WTC11 (cell line): ENCODE data around the gene RGCC. TPM values are rescaled to one million over a fixed set of nuclear protein-coding genes. Genes with fewer than 3 reads are reported as not detected.

Experiments
- ATAC-seq: fragments of 200-7000 bp; cut with Tn5 transposase; 2 replicates; pipeline ENCODE4 v1.10.0; 2021; ENCODE audit warnings: mild to moderate bottlenecking, moderate library complexity
- CTCF ChIA-PET: fragments of 300-600 bp; sonication (Branson Sonifier 250); formaldehyde crosslinking; loops from one replicate; lab custom pipeline; 2021; ENCODE audit warnings: antibody characterized with exemption; lab: Charles Lee
- POLR2A ChIA-PET: fragments of 350-600 bp; sonication (Branson Sonifier 250); formaldehyde crosslinking; loops from one replicate; lab custom pipeline; 2021; ENCODE audit warnings: antibody characterized with exemption; lab: Charles Lee
- DNase-seq: peaks from one replicate; pipeline ENCODE4 v3.0.0; 2021; ENCODE audit warnings: low spot score
- H3K27ac Mint-ChIP-seq: 2 replicates; pipeline ENCODE4 v1.8.0; 2021; ENCODE audit warnings: mixed read lengths
- H3K27me3 Mint-ChIP-seq: 2 replicates; pipeline ENCODE4 v1.8.0; 2021; ENCODE audit warnings: low read depth, mild to moderate bottlenecking, moderate library complexity, mixed read lengths
- H3K36me3 Mint-ChIP-seq: 2 replicates; pipeline ENCODE4 v1.8.0; 2021; ENCODE audit warnings: mixed read lengths
- H3K4me1 Mint-ChIP-seq: 2 replicates; pipeline ENCODE4 v1.8.0; 2022; ENCODE audit warnings: mixed read lengths
- H3K4me3 Mint-ChIP-seq: 2 replicates; pipeline ENCODE4 v1.8.0; 2021; ENCODE audit warnings: mild to moderate bottlenecking, moderate library complexity, mixed read lengths
- H3K9me3 Mint-ChIP-seq: 2 replicates; pipeline ENCODE4 v1.8.0; 2021; ENCODE audit warnings: mixed read lengths
- ATF1 ChIP-seq: sonication (generic); formaldehyde crosslinking; IDR thresholded peaks from 2 replicates; pipeline ENCODE4 v1.8.1; 2023; ENCODE audit warnings: mild to moderate bottlenecking, moderate library complexity, missing genetic modification reagents
- CREB1 ChIP-seq: sonication (generic); formaldehyde crosslinking; IDR thresholded peaks from 2 replicates; pipeline ENCODE4 v1.8.0; 2023; ENCODE audit warnings: mild to moderate bottlenecking, missing genetic modification reagents
- ESRRA ChIP-seq: sonication (generic); formaldehyde crosslinking; IDR thresholded peaks from 2 replicates; pipeline ENCODE4 v1.8.1; 2022; ENCODE audit warnings: mild to moderate bottlenecking, missing genetic modification reagents, borderline replicate concordance
- HMGA2 ChIP-seq: fragments of 250-450 bp; sonication (Bioruptor Pico); IDR thresholded peaks from 2 replicates; pipeline ENCODE4 v1.4.0; 2021; ENCODE audit warnings: mild to moderate bottlenecking, moderate library complexity
- MYBL2 ChIP-seq: sonication (generic); formaldehyde crosslinking; IDR thresholded peaks from 2 replicates; pipeline ENCODE4 v1.8.1; 2023; ENCODE audit warnings: mild to moderate bottlenecking, moderate library complexity, missing genetic modification reagents
- SOX15 ChIP-seq: fragments of 250-450 bp; sonication (Bioruptor Pico); IDR thresholded peaks from 2 replicates; pipeline ENCODE4 v1.9.0; 2021; ENCODE audit warnings: mild to moderate bottlenecking
- SP1 ChIP-seq: sonication (generic); formaldehyde crosslinking; conservative IDR thresholded peaks from 2 replicates; pipeline ENCODE4 v1.8.1; 2022; ENCODE audit warnings: missing genetic modification reagents
- ZNF219 ChIP-seq: sonication (generic); formaldehyde crosslinking; IDR thresholded peaks from 2 replicates; pipeline ENCODE4 v1.8.0; 2023; ENCODE audit warnings: missing genetic modification reagents, mild to moderate bottlenecking, borderline replicate concordance
- ZNF232 ChIP-seq: sonication (generic); formaldehyde crosslinking; IDR thresholded peaks from 2 replicates; pipeline ENCODE4 v1.8.0; 2022; ENCODE audit warnings: mild to moderate bottlenecking, missing genetic modification reagents
- ZNF423 ChIP-seq: fragments of 250-450 bp; sonication (Bioruptor Pico); IDR thresholded peaks from 2 replicates; pipeline ENCODE4 v2.1.2; 2022; ENCODE audit warnings: mild to moderate bottlenecking, moderate library complexity
- total RNA-seq: library from RNA; stranded (reverse); gene quantifications from 3 replicates; pipeline ENCODE4 v1.2.3, GENCODE V29; 2021
- TF ChIP-seq, protein P1 (sequence below): fragments of 250-450 bp; sonication (Bioruptor Pico); IDR thresholded peaks from 2 replicates; pipeline ENCODE4 v1.8.0; 2021; ENCODE audit warnings: mild to moderate bottlenecking
- TF ChIP-seq, protein P2 (sequence below): sonication (generic); formaldehyde crosslinking; IDR thresholded peaks from 2 replicates; pipeline ENCODE4 v1.8.1; 2023; ENCODE audit warnings: mild to moderate bottlenecking, missing genetic modification reagents, moderate library complexity
- TF ChIP-seq, protein P3 (sequence below): sonication (generic); formaldehyde crosslinking; IDR thresholded peaks from 2 replicates; pipeline ENCODE4 v1.8.0; 2022; ENCODE audit warnings: mild to moderate bottlenecking, missing genetic modification reagents
- TF ChIP-seq, protein P4 (sequence below): fragments of 250-450 bp; sonication (Bioruptor Pico); conservative IDR thresholded peaks from 2 replicates; pipeline ENCODE4 v1.9.0; 2021; ENCODE audit warnings: mild to moderate bottlenecking
- TF ChIP-seq, protein P5 (sequence below): sonication (generic); formaldehyde crosslinking; IDR thresholded peaks from 2 replicates; pipeline ENCODE4 v1.8.1; 2022; ENCODE audit warnings: low read depth, mild to moderate bottlenecking, moderate library complexity, missing genetic modification reagents, borderline replicate concordance
- TF ChIP-seq, protein P6 (sequence below): sonication (generic); formaldehyde crosslinking; IDR thresholded peaks from 2 replicates; pipeline ENCODE4 v1.8.0; 2023; ENCODE audit warnings: missing genetic modification reagents
- TF ChIP-seq, protein P7 (sequence below): sonication (generic); formaldehyde crosslinking; IDR thresholded peaks from 2 replicates; pipeline ENCODE4 v1.8.1; 2023; ENCODE audit warnings: mild to moderate bottlenecking, missing genetic modification reagents, moderate library complexity
- TF ChIP-seq, protein P8 (sequence below): sonication (generic); formaldehyde crosslinking; IDR thresholded peaks from 2 replicates; pipeline ENCODE4 v1.8.1; 2022; ENCODE audit warnings: missing genetic modification reagents, borderline replicate concordance
- TF ChIP-seq, protein P9 (sequence below): fragments of 250-450 bp; sonication (Bioruptor Pico); IDR thresholded peaks from 2 replicates; pipeline ENCODE4 v1.9.0; 2021; ENCODE audit warnings: moderate library complexity, mild to moderate bottlenecking, inconsistent platforms, borderline replicate concordance

The RGCC gene
- total RNA-seq, 1 experiment from 2014 or later = 0.48 TPM

DNA sequence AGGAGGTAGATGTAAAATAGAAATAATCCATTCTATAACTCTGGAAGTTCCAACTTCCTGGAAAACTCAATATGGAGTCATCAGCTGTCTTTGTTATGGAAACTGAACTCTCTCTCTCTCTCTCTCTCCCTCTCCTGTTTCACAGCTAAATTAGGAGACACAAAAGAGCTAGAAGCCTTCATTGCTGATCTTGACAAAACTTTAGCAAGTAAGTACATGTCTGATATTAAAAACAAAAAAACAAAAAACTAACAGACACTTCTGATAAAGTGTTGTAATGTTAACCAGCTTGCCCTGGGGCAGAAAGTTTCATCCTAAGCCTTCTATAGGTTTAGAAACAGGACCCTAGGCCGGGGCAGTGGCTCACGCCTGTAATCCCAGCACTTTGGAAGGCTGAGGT is 11.3 kb downstream of the RGCC start:
- POLR2A ChIA-PET = no interaction called here
- H3K4me3 Mint-ChIP-seq = no peak overlapping the region
- CTCF ChIA-PET = interaction anchor here (0.8 kb wide), 1 partner anchor 9 kb away, joined by 3 read pairs; no protein-coding TSS in a partner anchor
- peaks cover 10% of the 10 kb centered on the region for H3K4me1 Mint-ChIP-seq
- H3K9me3 Mint-ChIP-seq = 0 out of 2 replicates have a peak, but pooled peaks cover 5% of the 10 kb centered on the region
- TF ChIP-seq MYBL2 (CRISPR knock-in tag) = no peak
- no peak for TF ChIP-seq ESRRA (CRISPR knock-in tag)
- TF ChIP-seq, protein P1, sequence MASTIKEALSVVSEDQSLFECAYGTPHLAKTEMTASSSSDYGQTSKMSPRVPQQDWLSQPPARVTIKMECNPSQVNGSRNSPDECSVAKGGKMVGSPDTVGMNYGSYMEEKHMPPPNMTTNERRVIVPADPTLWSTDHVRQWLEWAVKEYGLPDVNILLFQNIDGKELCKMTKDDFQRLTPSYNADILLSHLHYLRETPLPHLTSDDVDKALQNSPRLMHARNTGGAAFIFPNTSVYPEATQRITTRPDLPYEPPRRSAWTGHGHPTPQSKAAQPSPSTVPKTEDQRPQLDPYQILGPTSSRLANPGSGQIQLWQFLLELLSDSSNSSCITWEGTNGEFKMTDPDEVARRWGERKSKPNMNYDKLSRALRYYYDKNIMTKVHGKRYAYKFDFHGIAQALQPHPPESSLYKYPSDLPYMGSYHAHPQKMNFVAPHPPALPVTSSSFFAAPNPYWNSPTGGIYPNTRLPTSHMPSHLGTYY (CRISPR knock-in tag) = no peak
- TF ChIP-seq, protein P2, sequence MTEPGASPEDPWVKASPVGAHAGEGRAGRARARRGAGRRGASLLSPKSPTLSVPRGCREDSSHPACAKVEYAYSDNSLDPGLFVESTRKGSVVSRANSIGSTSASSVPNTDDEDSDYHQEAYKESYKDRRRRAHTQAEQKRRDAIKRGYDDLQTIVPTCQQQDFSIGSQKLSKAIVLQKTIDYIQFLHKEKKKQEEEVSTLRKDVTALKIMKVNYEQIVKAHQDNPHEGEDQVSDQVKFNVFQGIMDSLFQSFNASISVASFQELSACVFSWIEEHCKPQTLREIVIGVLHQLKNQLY (CRISPR knock-in tag) = no peak
- TF ChIP-seq, protein P3, sequence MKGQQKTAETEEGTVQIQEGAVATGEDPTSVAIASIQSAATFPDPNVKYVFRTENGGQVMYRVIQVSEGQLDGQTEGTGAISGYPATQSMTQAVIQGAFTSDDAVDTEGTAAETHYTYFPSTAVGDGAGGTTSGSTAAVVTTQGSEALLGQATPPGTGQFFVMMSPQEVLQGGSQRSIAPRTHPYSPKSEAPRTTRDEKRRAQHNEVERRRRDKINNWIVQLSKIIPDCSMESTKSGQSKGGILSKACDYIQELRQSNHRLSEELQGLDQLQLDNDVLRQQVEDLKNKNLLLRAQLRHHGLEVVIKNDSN (CRISPR knock-in tag) = no peak
- TF ChIP-seq, protein P4, sequence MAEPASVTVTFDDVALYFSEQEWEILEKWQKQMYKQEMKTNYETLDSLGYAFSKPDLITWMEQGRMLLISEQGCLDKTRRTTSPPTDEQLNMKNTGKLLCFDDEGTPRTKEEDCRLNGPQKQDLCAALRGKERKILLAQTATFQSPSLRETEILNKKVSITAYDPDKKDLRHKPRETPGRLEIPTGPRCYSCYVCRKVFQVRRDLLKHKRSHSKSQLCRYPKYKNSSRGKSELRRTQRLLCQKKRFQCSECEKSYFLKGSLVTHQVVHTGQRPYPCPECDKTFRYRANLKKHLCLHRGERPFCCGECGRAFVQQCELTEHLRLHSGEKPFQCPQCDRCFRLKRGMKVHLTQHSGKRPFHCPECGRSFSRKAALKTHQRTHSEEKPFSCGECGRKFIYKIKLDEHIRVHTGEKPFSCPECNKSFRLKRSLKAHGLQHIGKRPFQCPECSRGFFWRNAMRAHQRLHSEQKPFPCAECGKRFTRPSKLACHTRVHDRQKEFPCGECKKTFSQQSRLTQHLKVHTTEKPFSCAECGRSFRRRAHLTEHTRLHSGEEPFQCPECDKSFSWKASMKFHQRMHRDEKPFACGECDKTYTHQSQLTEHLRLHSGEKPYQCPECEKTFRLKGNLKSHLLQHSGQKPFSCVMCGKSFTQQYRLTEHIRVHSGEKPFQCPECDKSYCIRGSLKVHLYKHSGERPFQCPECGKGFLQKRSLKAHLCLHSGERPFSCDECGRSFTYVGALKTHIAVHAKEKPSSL (CRISPR knock-in tag) = no peak
- TF ChIP-seq, protein P5, sequence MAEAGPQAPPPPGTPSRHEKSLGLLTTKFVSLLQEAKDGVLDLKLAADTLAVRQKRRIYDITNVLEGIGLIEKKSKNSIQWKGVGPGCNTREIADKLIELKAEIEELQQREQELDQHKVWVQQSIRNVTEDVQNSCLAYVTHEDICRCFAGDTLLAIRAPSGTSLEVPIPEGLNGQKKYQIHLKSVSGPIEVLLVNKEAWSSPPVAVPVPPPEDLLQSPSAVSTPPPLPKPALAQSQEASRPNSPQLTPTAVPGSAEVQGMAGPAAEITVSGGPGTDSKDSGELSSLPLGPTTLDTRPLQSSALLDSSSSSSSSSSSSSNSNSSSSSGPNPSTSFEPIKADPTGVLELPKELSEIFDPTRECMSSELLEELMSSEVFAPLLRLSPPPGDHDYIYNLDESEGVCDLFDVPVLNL = no peak
- TF ChIP-seq ZNF423 (CRISPR knock-in tag) = no peak
- no peak for TF ChIP-seq SP1
- TF ChIP-seq, protein P6, sequence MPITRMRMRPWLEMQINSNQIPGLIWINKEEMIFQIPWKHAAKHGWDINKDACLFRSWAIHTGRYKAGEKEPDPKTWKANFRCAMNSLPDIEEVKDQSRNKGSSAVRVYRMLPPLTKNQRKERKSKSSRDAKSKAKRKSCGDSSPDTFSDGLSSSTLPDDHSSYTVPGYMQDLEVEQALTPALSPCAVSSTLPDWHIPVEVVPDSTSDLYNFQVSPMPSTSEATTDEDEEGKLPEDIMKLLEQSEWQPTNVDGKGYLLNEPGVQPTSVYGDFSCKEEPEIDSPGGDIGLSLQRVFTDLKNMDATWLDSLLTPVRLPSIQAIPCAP (CRISPR knock-in tag) = no peak
- no peak for TF ChIP-seq ATF1
- no peak for TF ChIP-seq ZNF219
- TF ChIP-seq, protein P7, sequence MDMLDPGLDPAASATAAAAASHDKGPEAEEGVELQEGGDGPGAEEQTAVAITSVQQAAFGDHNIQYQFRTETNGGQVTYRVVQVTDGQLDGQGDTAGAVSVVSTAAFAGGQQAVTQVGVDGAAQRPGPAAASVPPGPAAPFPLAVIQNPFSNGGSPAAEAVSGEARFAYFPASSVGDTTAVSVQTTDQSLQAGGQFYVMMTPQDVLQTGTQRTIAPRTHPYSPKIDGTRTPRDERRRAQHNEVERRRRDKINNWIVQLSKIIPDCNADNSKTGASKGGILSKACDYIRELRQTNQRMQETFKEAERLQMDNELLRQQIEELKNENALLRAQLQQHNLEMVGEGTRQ (CRISPR knock-in tag) = no peak
- TF ChIP-seq ZNF232 (CRISPR knock-in tag) = no peak
- TF ChIP-seq SOX15 = no peak
- TF ChIP-seq HMGA2 (CRISPR knock-in tag) = no peak
- TF ChIP-seq, protein P8, sequence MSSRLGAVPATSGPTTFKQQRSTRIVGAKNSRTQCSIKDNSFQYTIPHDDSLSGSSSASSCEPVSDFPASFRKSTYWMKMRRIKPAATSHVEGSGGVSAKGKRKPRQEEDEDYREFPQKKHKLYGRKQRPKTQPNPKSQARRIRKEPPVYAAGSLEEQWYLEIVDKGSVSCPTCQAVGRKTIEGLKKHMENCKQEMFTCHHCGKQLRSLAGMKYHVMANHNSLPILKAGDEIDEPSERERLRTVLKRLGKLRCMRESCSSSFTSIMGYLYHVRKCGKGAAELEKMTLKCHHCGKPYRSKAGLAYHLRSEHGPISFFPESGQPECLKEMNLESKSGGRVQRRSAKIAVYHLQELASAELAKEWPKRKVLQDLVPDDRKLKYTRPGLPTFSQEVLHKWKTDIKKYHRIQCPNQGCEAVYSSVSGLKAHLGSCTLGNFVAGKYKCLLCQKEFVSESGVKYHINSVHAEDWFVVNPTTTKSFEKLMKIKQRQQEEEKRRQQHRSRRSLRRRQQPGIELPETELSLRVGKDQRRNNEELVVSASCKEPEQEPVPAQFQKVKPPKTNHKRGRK (CRISPR knock-in tag) = no peak
- TF ChIP-seq CREB1 = no peak
- TF ChIP-seq, protein P9, sequence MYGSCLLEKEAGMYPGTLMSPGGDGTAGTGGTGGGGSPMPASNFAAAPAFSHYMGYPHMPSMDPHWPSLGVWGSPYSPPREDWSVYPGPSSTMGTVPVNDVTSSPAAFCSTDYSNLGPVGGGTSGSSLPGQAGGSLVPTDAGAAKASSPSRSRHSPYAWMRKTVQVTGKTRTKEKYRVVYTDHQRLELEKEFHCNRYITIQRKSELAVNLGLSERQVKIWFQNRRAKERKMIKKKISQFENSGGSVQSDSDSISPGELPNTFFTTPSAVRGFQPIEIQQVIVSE = no peak
- H3K36me3 Mint-ChIP-seq = no peaks in the 10 kb centered on the region
- no peak overlapping the region for H3K27ac Mint-ChIP-seq
- DNase-seq = no peak
- H3K27me3 Mint-ChIP-seq = no peaks in the 10 kb centered on the region
- no peak for ATAC-seq
